ENCODE results near the gene MRTFB.

Gene MRTFB

GRCh38 chr16:14306485-14307058, 235.5 kb downstream of the MRTFB start:
- H3K27me3 Mint-ChIP-seq (ENCODE audit: low read depth) = peaks cover 16% of the 10 kb centered on the region
- no peaks in the 10 kb centered on the region for H3K9me3 Mint-ChIP-seq
- peaks cover 10% of the 10 kb centered on the region for H3K4me1 Mint-ChIP-seq (ENCODE audit: low read depth)
- H3K27ac Mint-ChIP-seq = no peak overlapping the region
- H3K36me3 Mint-ChIP-seq (ENCODE audit: low read depth) = no peaks in the 10 kb centered on the region
- no peak overlapping the region for H3K4me3 Mint-ChIP-seq

- no peaks in the 10 kb centered on the region for H3K36me3 Mint-ChIP-seq (ENCODE audit: low read depth)
- no peaks in the 10 kb centered on the region for H3K9me3 Mint-ChIP-seq
- H3K4me1 Mint-ChIP-seq (ENCODE audit: low read depth) = peaks cover 10% of the 10 kb centered on the region
- H3K4me3 Mint-ChIP-seq = no peak overlapping the region
- H3K27me3 Mint-ChIP-seq (ENCODE audit: low read depth) = peaks cover 16% of the 10 kb centered on the region
- H3K27ac Mint-ChIP-seq = no peak overlapping the region
Observed at GRCh38 chr16:14307059-14307526, 236.0 kb downstream of the MRTFB start.

- no peak overlapping the region for H3K27ac Mint-ChIP-seq
- H3K4me3 Mint-ChIP-seq = no peak overlapping the region
- H3K36me3 Mint-ChIP-seq (ENCODE audit: low read depth) = no peaks in the 10 kb centered on the region
- peaks cover 16% of the 10 kb centered on the region for H3K27me3 Mint-ChIP-seq (ENCODE audit: low read depth)
- peaks cover 10% of the 10 kb centered on the region for H3K4me1 Mint-ChIP-seq (ENCODE audit: low read depth)
- no peaks in the 10 kb centered on the region for H3K9me3 Mint-ChIP-seq
Observed at GRCh38 chr16:14307527-14308367, 236.6 kb downstream of the MRTFB start.

GRCh38 chr16:14308368-14308723, 237.2 kb downstream of the MRTFB start:
- no peaks in the 10 kb centered on the region for H3K36me3 Mint-ChIP-seq (ENCODE audit: low read depth)
- peaks cover 11% of the 10 kb centered on the region for H3K27me3 Mint-ChIP-seq (ENCODE audit: low read depth)
- H3K4me3 Mint-ChIP-seq = no peak overlapping the region
- H3K4me1 Mint-ChIP-seq (ENCODE audit: low read depth) = peaks cover 10% of the 10 kb centered on the region
- no peaks in the 10 kb centered on the region for H3K9me3 Mint-ChIP-seq
- no peak overlapping the region for H3K27ac Mint-ChIP-seq

- H3K4me3 Mint-ChIP-seq = peak overlapping the region; percentile 70
- no peaks in the 10 kb centered on the region for H3K9me3 Mint-ChIP-seq
- H3K36me3 Mint-ChIP-seq (ENCODE audit: low read depth) = no peaks in the 10 kb centered on the region
- peaks cover 9% of the 10 kb centered on the region for H3K27me3 Mint-ChIP-seq (ENCODE audit: low read depth)
- H3K4me1 Mint-ChIP-seq (ENCODE audit: low read depth) = peaks cover 10% of the 10 kb centered on the region
- H3K27ac Mint-ChIP-seq = peak overlapping the region; percentile 75
Observed at GRCh38 chr16:14309001-14309886, 238.1 kb downstream of the MRTFB start.

- no peaks in the 10 kb centered on the region for H3K9me3 Mint-ChIP-seq
- H3K4me3 Mint-ChIP-seq = peak overlapping the region; percentile 70
- peaks cover 10% of the 10 kb centered on the region for H3K4me1 Mint-ChIP-seq (ENCODE audit: low read depth)
- peaks cover 2% of the 10 kb centered on the region for H3K27me3 Mint-ChIP-seq (ENCODE audit: low read depth)
- no peak overlapping the region for H3K27ac Mint-ChIP-seq
- H3K36me3 Mint-ChIP-seq (ENCODE audit: low read depth) = no peaks in the 10 kb centered on the region
Observed at GRCh38 chr16:14309906-14310305, 238.8 kb downstream of the MRTFB start.

DNA sequence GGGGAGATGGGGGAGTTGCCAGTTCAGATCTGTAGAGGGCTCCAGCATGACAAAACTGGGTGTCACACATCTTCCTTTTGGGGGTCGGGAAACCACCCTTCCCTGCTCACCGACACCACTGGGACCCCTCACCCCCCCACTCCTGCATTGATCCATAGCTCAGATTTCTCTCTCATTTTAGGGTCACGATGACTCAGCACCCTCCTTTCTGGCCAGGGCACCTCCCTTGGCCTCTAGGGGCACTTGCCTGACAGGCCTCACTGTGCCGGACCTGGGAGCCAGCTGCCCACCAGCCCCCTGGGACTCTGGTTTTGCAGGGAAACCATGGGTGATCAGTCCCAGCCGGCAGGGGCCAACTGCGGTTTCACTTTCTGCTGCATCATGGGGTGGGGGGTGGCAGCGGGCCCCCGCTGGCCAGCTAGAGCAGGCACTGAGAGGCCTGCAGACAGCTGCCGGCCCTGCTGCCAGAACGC, 239.4 kb downstream of the MRTFB start:
- Mint-ChIP-seq H3K4me1 (ENCODE audit: low read depth) (peaks cover 10% of the 10 kb centered on the region), H3K4me3 (no peak overlapping the region), H3K9me3 (no peaks in the 10 kb centered on the region), H3K36me3 (ENCODE audit: low read depth) (no peaks in the 10 kb centered on the region), H3K27me3 (ENCODE audit: low read depth) (no peaks in the 10 kb centered on the region), H3K27ac (no peak overlapping the region)

GRCh38 chr16:14314116-14314515, 243.0 kb downstream of the MRTFB start:
- Mint-ChIP-seq H3K27ac (no peak overlapping the region), H3K36me3 (ENCODE audit: low read depth) (no peaks in the 10 kb centered on the region), H3K4me3 (no peak overlapping the region), H3K27me3 (ENCODE audit: low read depth) (no peaks in the 10 kb centered on the region), H3K9me3 (no peaks in the 10 kb centered on the region), H3K4me1 (ENCODE audit: low read depth) (peaks cover 5% of the 10 kb centered on the region)

GRCh38 chr16:14315683-14316320, 244.7 kb downstream of the MRTFB start:
- Mint-ChIP-seq H3K27ac (no peak overlapping the region), H3K36me3 (ENCODE audit: low read depth) (no peaks in the 10 kb centered on the region), H3K4me3 (no peak overlapping the region), H3K4me1 (ENCODE audit: low read depth) (no peaks in the 10 kb centered on the region), H3K27me3 (ENCODE audit: low read depth) (no peaks in the 10 kb centered on the region), H3K9me3 (no peaks in the 10 kb centered on the region)

Measured in T-helper 1 cell treated with Interleukin-12 subunit alpha and Interleukin-12 subunit beta and Interleukin-4 antibody, amounts not matched to agents 30 μg/mL and 1 μg/mL, for 36 hours (primary cell).